Ureter (tissue), 1 donor: Measurements from ENCODE around the gene DAAM1. TPM values are rescaled to one million over a fixed set of nuclear protein-coding genes. Genes with fewer than 3 reads are reported as not detected.

Source experiments
- DNase-seq: peaks from one replicate; pipeline ENCODE4 v3.0.0-alpha.2; 2020; ENCODE audit warnings: low spot score
- total RNA-seq: library from RNA; stranded (reverse); gene quantifications from one replicate; pipeline ENCODE4 v1.2.4, GENCODE V29; 2023
- donor health status: DM: yes; HTN: yes; CAD: no.

The DAAM1 gene
- total RNA-seq, 1 donor from 2014 or later: 109 TPM

- no peak for DNase-seq
These were observed 103.6 kb downstream of the DAAM1 start for GRCh38 chr14:59292028-59292427.

- no peak for DNase-seq
These were observed 104.6 kb downstream of the DAAM1 start for GRCh38 chr14:59292921-59293534.

- DNase-seq: no peak
These were observed 105.6 kb downstream of the DAAM1 start for GRCh38 chr14:59293935-59294661.

GRCh38 chr14:59294662-59294992, 106.2 kb downstream of the DAAM1 start:
- no peak for DNase-seq

- no peak for DNase-seq
These were observed 107.5 kb downstream of the DAAM1 start for GRCh38 chr14:59295951-59296350.

- DNase-seq: no peak
These were observed 108.0 kb downstream of the DAAM1 start for GRCh38 chr14:59296508-59296907.

- DNase-seq: no peak
These were observed 108.8 kb downstream of the DAAM1 start for GRCh38 chr14:59297071-59297776.

- DNase-seq: no peak
These were observed 111.3 kb downstream of the DAAM1 start for GRCh38 chr14:59299731-59300130.

GRCh38 chr14:59301354-59301753, 112.9 kb downstream of the DAAM1 start:
- DNase-seq: no peak

- DNase-seq: no peak
These were observed 113.8 kb downstream of the DAAM1 start for GRCh38 chr14:59302313-59302712.

- DNase-seq: no peak
These were observed 114.7 kb downstream of the DAAM1 start for GRCh38 chr14:59303216-59303615.

GRCh38 chr14:59305231-59305630, 116.8 kb downstream of the DAAM1 start:
- DNase-seq: no peak

- DNase-seq: no peak
These were observed 117.5 kb downstream of the DAAM1 start for GRCh38 chr14:59305836-59306555.

GRCh38 chr14:59306775-59307174, 118.3 kb downstream of the DAAM1 start:
- DNase-seq: no peak

GRCh38 chr14:59308086-59308485, 119.6 kb downstream of the DAAM1 start:
- no peak for DNase-seq

GRCh38 chr14:59308673-59309072, 120.2 kb downstream of the DAAM1 start:
- no peak for DNase-seq

- DNase-seq: no peak
These were observed 120.9 kb downstream of the DAAM1 start for GRCh38 chr14:59309291-59309900.

- DNase-seq: no peak
These were observed 122.2 kb downstream of the DAAM1 start for GRCh38 chr14:59310633-59311032.

- no peak for DNase-seq
These were observed 123.3 kb downstream of the DAAM1 start for GRCh38 chr14:59311723-59312122.

- no peak for DNase-seq
These were observed 124.7 kb downstream of the DAAM1 start for GRCh38 chr14:59313144-59313651.

GRCh38 chr14:59313658-59314608, 125.5 kb downstream of the DAAM1 start:
- no peak for DNase-seq
